ENCODE results near the gene BMI1.

BMI1 gene

GRCh38 chr10:22319980-22320558 lies 830 bp upstream of the BMI1 start:
- no peak for DNase-seq

GRCh38 chr10:22321156-22321923 lies 441 bp downstream of the BMI1 start:
- DNase-seq, result peak; percentile 51

- peak; percentile 41 for DNase-seq
Measured at GRCh38 chr10:22321924-22322640, 1.2 kb downstream of the BMI1 start.

DNA sequence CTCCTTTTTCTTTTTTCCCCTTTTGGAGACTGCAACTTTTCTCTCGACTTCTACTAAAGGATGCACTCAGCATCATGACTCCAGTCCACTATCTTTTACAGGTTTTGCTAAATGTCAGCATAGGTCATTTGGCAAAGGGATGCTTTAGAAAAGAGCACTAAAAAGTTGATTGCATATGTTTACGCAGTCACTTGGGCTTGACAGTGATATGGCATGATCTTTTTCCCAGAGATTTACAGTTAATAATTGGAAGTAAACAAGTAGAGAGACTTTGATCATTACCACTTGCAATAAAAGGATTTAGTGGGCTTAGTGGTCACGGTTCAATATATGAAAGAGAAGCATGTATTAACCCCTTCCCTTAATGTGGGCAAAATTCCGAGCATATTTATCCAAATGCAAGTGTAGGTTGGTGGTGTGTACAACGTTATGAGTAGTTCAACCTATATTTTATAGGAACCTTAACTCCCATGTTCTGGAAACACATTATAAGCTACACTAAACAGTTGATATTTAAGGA lies 1.8 kb downstream of the BMI1 start:
- no peak for DNase-seq

DNA sequence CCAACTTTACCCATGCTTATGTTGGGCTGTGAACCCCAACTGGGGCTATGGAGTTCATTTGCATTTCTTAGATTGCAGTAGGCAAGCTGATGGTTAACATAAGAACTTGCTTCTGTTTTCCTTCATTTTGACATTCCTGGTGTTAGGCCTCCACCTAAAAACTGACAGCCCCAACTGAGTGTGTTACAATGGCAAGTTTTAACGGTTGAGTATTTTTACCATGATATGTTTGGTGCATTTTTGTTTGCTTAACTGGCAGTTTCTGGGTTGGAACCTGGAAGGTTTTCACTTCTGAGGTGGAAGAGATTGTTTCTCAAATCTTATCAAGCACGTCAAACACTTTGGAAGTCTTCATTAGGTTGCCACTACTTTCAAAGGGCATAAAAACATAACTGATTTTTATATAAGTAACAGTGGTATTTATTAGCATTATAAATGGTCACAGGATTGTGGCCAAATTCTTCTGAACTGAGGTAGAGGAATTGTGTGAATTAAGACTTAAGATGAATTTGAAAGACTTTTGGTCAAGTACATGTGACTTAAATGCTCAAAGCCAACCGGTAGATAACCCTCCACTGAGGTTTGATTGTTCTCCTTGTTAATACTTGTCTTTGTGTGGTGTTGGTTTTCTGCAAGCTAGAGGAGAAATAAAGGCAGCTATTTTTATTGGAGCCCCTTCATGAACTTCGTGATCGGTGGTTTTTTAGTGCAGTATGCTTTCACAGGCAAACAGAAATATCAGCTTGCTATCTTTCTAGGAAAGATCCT lies 2.8 kb downstream of the BMI1 start:
- no peak for DNase-seq

DNA sequence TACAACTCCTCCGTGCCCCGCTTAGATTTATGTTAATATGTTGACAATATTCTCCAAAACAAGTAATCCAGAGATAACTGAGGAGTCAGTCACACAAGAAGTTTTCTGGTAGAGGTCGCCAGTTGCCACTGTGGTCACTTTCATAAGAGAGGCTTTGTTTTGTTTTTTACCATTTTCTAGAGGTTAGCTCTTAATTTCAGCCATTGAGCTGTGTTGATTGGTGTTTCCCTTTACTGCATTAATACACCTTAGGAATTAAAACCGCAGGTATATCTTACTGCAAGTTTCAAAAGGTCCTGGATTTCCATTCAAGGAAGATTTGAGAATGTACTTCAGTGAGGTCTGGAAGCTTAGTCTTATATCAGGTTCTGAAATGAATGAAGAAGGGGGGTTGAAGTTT lies 3.5 kb downstream of the BMI1 start:
- no peak for DNase-seq

DNA sequence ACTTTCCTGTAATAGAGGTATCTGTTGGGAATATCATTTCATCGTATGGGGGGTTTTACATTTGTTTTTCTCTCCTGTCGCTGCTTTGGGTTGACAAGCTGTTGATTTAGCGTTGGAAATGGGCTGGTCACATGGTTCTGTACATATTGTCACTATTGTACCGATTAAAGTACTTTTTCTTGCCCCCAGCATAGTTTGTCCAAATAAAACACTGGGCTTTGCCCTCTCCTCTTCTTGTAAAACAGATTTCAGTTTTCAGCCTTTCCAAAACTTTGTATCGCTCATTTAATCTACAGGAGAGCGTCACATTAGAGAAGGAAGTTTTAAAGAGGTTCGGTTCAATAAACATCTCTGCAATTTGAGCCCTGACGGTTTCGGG lies 4.0 kb downstream of the BMI1 start:
- DNase-seq, result no peak

GRCh38 chr10:22325272-22326144 lies 4.6 kb downstream of the BMI1 start:
- DNase-seq, result peak; percentile 62

DNA sequence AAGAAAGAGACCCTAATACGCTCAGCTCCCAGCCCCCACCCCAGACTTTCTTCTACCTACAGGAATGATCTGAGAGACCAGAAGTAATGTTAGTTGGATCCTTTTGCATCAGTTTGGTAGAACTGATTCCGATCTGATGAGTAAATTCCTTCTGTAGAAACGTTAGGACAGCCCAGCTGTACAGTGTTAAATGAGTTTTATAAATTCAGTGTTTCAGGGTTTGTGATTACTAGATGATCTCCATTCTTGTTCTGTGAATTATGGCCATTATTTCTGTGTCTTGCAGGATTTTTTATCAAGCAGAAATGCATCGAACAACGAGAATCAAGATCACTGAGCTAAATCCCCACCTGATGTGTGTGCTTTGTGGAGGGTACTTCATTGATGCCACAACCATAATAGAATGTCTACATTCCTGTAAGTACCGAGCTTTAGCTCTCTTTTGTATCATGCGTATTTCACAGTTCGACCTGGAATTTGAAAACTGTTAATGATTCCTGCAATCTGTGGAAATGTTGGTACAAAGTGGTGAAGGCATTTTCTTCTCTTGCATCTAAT lies 5.3 kb downstream of the BMI1 start:
- no peak for DNase-seq

DNA sequence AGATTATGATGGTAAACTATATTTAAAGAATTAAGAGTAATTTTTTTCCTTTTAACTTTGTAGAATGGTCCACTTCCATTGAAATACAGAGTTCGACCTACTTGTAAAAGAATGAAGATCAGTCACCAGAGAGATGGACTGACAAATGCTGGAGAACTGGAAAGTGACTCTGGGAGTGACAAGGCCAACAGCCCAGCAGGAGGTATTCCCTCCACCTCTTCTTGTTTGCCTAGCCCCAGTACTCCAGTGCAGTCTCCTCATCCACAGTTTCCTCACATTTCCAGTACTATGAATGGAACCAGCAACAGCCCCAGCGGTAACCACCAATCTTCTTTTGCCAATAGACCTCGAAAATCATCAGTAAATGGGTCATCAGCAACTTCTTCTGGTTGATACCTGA lies 8.3 kb downstream of the BMI1 start:
- no peak for DNase-seq

DNA sequence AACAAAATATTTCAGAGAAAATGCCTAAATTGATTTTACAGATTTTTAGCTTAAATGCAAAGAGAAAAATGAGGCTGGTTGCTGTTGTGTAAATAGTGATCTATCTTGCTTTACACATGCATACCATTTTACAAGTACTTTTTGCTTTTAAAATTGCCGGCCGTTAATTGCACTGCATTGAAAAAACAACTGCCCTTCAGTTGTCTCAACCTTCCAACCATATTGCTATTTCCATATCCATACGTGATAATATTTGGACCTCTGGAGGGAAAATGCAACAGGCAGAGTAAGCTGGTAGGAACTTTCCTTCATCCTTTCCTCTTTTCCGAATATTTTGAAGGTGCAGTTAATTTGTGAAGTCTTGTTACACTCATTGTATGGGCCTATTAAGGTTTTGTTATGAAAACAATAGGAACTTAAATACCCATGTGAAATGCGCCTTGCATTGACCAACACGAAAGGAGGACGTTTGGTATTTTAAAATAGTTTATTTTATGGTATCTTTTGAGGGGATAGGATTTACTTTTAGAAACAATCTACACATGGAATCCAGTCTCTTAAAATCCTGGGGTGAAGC lies 11.3 kb downstream of the BMI1 start:
- no peak for DNase-seq

GRCh38 chr10:22333167-22333974 lies 12.5 kb downstream of the BMI1 start:
- DNase-seq, result no peak

- DNase-seq, result no peak
Measured at GRCh38 chr10:22333975-22334282, 13.0 kb downstream of the BMI1 start.

GRCh38 chr10:22334414-22335172 lies 13.7 kb downstream of the BMI1 start:
- DNase-seq, result peak; percentile 17

GRCh38 chr10:22335173-22335933 lies 14.5 kb downstream of the BMI1 start:
- DNase-seq, result peak; percentile 25

GRCh38 chr10:22338185-22338900 lies 17.4 kb downstream of the BMI1 start:
- DNase-seq, result no peak

DNA sequence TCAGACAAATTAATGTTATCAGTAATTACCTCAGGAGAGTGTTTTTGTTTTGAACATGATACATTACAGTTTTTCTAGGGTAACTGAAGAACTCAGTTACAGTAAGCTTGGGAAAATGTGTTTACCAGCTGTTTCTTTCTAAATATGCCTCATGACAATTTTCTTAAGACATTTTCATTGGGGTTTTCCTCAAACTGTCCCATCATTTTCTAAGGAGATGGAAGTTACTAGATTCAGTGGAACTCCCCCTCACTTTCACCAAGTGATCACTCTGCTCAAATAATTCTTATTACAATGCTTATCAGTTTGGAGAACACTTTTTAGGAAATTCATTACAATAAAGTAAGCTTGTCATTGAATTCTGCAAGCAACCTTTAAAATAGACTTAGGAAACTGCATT lies 18.0 kb downstream of the BMI1 start:
- DNase-seq, result no peak

GRCh38 chr10:22339761-22340328 lies 18.9 kb downstream of the BMI1 start:
- DNase-seq, result no peak
